Lower leg skin (tissue), 3 donors: Measurements from ENCODE around the gene ASPG.

Source experiments
- CTCF ChIP-seq, 3 donors: fragments of 450-650 bp; IDR thresholded peaks; one replicate each; pipeline ENCODE4 v1.5.1; 2016; ENCODE audit warnings: antibody characterized with exemption in 3 of 3, mild to moderate bottlenecking in 3 of 3, moderate library complexity in 2 of 3
- POLR2A ChIP-seq, 2 donors: fragments of 450-650 bp; IDR thresholded peaks; one replicate each; pipeline ENCODE4 v1.6.1; 2016 to 2017; ENCODE audit warnings: antibody characterized with exemption in 2 of 2, mild to moderate bottlenecking in 1 of 2, moderate library complexity in 1 of 2

GRCh38 chr14:104112609-104113571, 27.4 kb downstream of the ASPG start:
- no peak for TF ChIP-seq CTCF (IDR thresholded peaks at IDR 0.05)
- TF ChIP-seq POLR2A (IDR thresholded peaks at IDR 0.05): no peak
